Heart right ventricle (tissue), 16 donors: ENCODE data around the gene PNPLA2. TPM values are rescaled to one million over a fixed set of nuclear protein-coding genes. Genes with fewer than 3 reads are reported as not detected.
A peak's percentile ranks its signal among the peaks of the same experiment; 100 is the strongest.

Experiments
- ATAC-seq, 8 donors: fragments of 200-7000 bp; cut with Tn5 transposase; one replicate each; pipeline ENCODE4 v1.9.1; 2020; ENCODE audit warnings: mild to moderate bottlenecking in 8 of 8, moderate library complexity in 8 of 8, moderate number of reproducible peaks in 1 of 8
- DNase-seq, 2 donors: peaks; one replicate each; pipeline ENCODE4 v3.0.0-alpha.2; 2020
- H3K27ac ChIP-seq, 10 donors: fragments of 200-600 bp; sonication (generic) in 2 of 10; one replicate each; pipeline versions ENCODE4 v1.5.0 to v1.8.0; 2020 to 2022; ENCODE audit warnings: mild to moderate bottlenecking in 3 of 10
- H3K27me3 ChIP-seq, 7 donors: fragments of 200-600 bp; one replicate each; pipeline ENCODE4 v1.8.0; 2021 to 2022; ENCODE audit warnings: mild to moderate bottlenecking in 2 of 7
- H3K36me3 ChIP-seq, 9 donors: fragments of 200-600 bp; sonication (generic) in 1 of 9; one replicate each; pipeline versions ENCODE4 v1.5.0 to v1.8.0; 2020 to 2022; ENCODE audit warnings: mild to moderate bottlenecking in 2 of 9
- H3K4me1 ChIP-seq, 9 donors: fragments of 200-600 bp; sonication (generic) in 1 of 9; one replicate each; pipeline versions ENCODE4 v1.5.0 to v1.8.0; 2020 to 2022; ENCODE audit warnings: mild to moderate bottlenecking in 4 of 9
- H3K4me3 ChIP-seq, 10 donors: fragments of 200-600 bp; sonication (generic) in 2 of 10; one replicate each; pipeline versions ENCODE4 v1.5.0 to v1.8.0; 2020 to 2022; ENCODE audit warnings: mild to moderate bottlenecking in 7 of 10, moderate library complexity in 2 of 10
- H3K9me3 ChIP-seq, 11 donors: fragments of 200-600 bp in 10 of 11; sonication (generic) in 2 of 11; one replicate each; pipeline versions ENCODE4 v1.5.0 to v1.8.0; 2013 to 2022; ENCODE audit warnings: mild to moderate bottlenecking in 2 of 11, control low read depth in 1 of 11, moderate library complexity in 1 of 11
- WGBS, 2 donors: extraction: QIAGEN DNeasy Blood & Tissue Kit; methylation state at CpG; one replicate each; pipeline ENCODE4 v1.1.7; 2013; ENCODE audit warnings: inconsistent platforms in 1 of 2; 5-methylcytosine and 5-hydroxymethylcytosine counted together
- intact Hi-C, 10 donors: fragments of 100-400 bp; cut with DNase I; formaldehyde crosslinking; loops; one replicate each; pipeline versions ENCODE4 v1.11.1 to v1.14.2; 2022
- polyA plus RNA-seq, 2 donors: library from polyadenylated mRNA; stranded (reverse); fragments of 200-250 nt; gene quantifications; one replicate each; pipeline ENCODE4 v1.2.3, GENCODE V29; 2013
- total RNA-seq, 10 donors: library from RNA; stranded (reverse); fragmentation: NEBNext Ultra II Directional in 3 of 10; extraction: Animal tissue kit (Norgen Biotek cat#: 25700) in 3 of 10; gene quantifications; one replicate each; pipeline versions ENCODE4 v1.2.1 to v1.2.4, GENCODE V29; 2021 to 2023
- TF ChIP-seq, protein P1 (sequence below), 9 donors: fragments of 200-600 bp; sonication (generic) in 2 of 9; IDR thresholded peaks; one replicate each; pipeline versions ENCODE4 v1.5.0 to v1.8.0; 2021 to 2022; ENCODE audit warnings: antibody characterized with exemption in 9 of 9, mild to moderate bottlenecking in 5 of 9, moderate library complexity in 1 of 9
- donor health status: Arrhythmogenic right ventricular cardiomyopathy.
- donor health status: ischemic (EF 13 %, LVEDD 7.1; RV severe dilation, severe dysfunction).
- donor health status: healthy with polysubstance abuse.
- donor health status: DM: no; HTN: yes; CAD: no.
- donor health status: DM: no; HTN: no; CAD: no.
- donor health status: ischemic (EF 25% LVEDD 6.9; RV normal size, moderate dysfunction).
- donor health status: ischemic (EF 25% LVEDD 5.7; RV mildly dilated, moderate dysfunction).
- donor health status: healthy.
- donor health status: DM: yes; HTN: yes; CAD: no.
- donor health status: Ischemic cardiomyopathy.
- donor health status: ischemic (EF 35%, LVEDD 5.7; RV mildly dilated, moderate dysfunction).
- donor health status: nonischemic (EF 11% LVEDD 7.7; RV severe dilation, severe dysfunction).
- donor health status: DM: yes; HTN: yes; CAD: no.
- donor health status: PGD.
- donor health status: ischemic (EF 29% LVEDD 5.4; RV normal size, mild dysfunction).
- donor health status: nonischemic (EF 23%, LVEDD 6.1; RV moderate dilation, normal function).

Gene PNPLA2
- total and polyA plus RNA-seq, 12 donors, result 114 to 359 (median 247) TPM

DNA sequence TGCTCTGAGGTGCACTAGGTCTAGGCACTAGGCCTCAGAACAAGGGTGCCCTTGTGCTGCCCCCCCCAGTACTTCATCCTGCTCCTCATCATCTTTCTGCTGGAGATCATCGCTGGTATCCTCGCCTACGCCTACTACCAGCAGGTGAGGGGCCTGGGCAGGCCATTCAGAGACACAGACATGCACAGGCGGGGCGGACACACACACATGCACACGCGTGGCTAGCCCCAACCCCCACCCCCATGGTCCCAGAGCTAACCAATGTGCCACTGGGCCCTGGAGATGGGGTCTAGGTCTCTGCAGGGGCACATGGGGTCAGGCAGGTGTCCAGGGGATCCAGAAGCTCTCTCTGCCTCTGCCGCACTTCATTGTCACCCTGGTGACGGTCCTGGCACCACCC is 18.0 kb downstream of the PNPLA2 start:
- Histone ChIP-seq H3K27me3 (peaks cover 0 to 8% (median 0%) of the 10 kb centered on the region in 7 donors), H3K4me1 (peaks cover 28 to 93% (median 77%) of the 10 kb centered on the region in 9 donors), H3K4me3 (no peak overlapping the region), H3K9me3 (no peaks in the 10 kb centered on the region), H3K27ac (peak overlapping the region in 6 of 10 donors; percentile 23 to 99 (median 70)), H3K36me3 (peaks cover 0 to 56% (median 44%) of the 10 kb centered on the region in 9 donors)
- 82 to 84% methylated on average over 9 of the region's 9 CpGs for WGBS, 2 donors
- intact Hi-C loops, result no loop called here
- no peak for ATAC-seq
- no peak for DNase-seq
- TF ChIP-seq, protein P1, sequence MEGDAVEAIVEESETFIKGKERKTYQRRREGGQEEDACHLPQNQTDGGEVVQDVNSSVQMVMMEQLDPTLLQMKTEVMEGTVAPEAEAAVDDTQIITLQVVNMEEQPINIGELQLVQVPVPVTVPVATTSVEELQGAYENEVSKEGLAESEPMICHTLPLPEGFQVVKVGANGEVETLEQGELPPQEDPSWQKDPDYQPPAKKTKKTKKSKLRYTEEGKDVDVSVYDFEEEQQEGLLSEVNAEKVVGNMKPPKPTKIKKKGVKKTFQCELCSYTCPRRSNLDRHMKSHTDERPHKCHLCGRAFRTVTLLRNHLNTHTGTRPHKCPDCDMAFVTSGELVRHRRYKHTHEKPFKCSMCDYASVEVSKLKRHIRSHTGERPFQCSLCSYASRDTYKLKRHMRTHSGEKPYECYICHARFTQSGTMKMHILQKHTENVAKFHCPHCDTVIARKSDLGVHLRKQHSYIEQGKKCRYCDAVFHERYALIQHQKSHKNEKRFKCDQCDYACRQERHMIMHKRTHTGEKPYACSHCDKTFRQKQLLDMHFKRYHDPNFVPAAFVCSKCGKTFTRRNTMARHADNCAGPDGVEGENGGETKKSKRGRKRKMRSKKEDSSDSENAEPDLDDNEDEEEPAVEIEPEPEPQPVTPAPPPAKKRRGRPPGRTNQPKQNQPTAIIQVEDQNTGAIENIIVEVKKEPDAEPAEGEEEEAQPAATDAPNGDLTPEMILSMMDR (IDR thresholded peaks at IDR 0.05), result no peak

GRCh38 chr11:837189-837989 is 18.7 kb downstream of the PNPLA2 start:
- Histone ChIP-seq H3K4me3 (no peak overlapping the region), H3K36me3 (peaks cover 0 to 56% (median 44%) of the 10 kb centered on the region in 9 donors), H3K9me3 (no peaks in the 10 kb centered on the region), H3K4me1 (peaks cover 23 to 89% (median 76%) of the 10 kb centered on the region in 9 donors), H3K27me3 (peaks cover 0 to 1% (median 0%) of the 10 kb centered on the region in 7 donors), H3K27ac (peak overlapping the region in 6 of 10 donors; percentile 23 to 99 (median 70))
- DNase-seq (no peak), ATAC-seq (no peak)
- TF ChIP-seq, protein P1 (IDR thresholded peaks at IDR 0.05), result no peak
- intact Hi-C loops, result no loop called here
- 85 to 87% methylated on average over 22 of the region's 22 CpGs for WGBS, 2 donors

GRCh38 chr11:837990-838307 is 19.2 kb downstream of the PNPLA2 start:
- intact Hi-C loops, result no loop called here
- DNase-seq (no peak), ATAC-seq (no peak)
- no peaks in the 10 kb centered on the region for H3K9me3 ChIP-seq
- TF ChIP-seq, protein P1 (IDR thresholded peaks at IDR 0.05), result no peak
- peaks cover 23 to 86% (median 74%) of the 10 kb centered on the region in 9 donors for H3K4me1 ChIP-seq
- H3K36me3 ChIP-seq, result peaks cover 0 to 56% (median 44%) of the 10 kb centered on the region in 9 donors
- peak overlapping the region in 5 of 10 donors; percentile 9 to 96 (median 44) for H3K27ac ChIP-seq
- H3K27me3 ChIP-seq, result no peaks in the 10 kb centered on the region
- 70 to 74% methylated on average over 8 of the region's 8 CpGs for WGBS, 2 donors
- H3K4me3 ChIP-seq, result no peak overlapping the region

DNA sequence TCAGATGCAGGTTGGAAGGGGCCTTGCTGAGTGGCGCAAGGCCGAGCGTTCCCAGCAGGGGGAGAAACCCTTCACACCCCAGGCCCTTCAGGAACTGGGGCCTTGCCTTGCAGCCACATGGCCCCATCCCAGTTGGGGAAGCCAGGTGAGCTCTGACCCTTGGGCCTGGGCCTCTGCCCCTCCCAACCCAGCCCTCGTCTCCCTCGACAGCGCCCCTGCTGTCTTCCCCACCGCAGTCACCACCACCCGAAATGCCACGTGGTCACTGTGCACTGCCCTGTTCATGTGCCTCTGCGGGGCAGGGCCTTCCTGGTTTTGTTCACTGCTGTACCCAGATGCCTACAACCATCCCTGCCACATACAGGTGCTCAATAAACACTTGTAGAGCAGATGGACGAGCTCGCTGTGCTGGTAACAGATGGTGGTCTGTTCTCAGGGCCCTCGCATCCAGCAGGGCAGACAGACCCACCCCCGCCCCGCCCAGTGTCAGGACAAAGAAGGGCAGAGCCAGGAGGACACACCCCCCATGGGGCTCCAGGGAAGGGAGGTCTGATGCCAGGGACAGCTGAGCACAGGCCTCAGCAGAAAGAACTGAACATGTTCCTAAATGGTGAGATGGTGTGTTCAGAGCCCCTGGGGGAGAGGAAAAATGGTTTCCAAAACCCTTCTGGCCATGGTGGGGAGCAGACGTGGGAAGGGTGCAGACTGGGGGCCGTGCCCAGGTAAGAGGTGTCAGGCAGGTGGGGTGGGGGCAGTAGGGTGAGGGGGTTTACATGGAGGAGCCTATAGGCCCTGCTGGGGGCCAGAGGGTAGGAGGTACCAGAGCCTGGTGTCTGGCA is 19.9 kb downstream of the PNPLA2 start:
- intact Hi-C loops, result no loop called here
- TF ChIP-seq, protein P1 (IDR thresholded peaks at IDR 0.05), result peak in 5 of 9 donors; percentile 17 to 24 (median 22)
- H3K27ac ChIP-seq, result peak overlapping the region in 3 of 10 donors; percentile 0 to 44 (median 37)
- 46% methylated on average over 17 of the region's 17 CpGs for WGBS, 2 donors
- peaks cover 22 to 88% (median 75%) of the 10 kb centered on the region in 9 donors for H3K4me1 ChIP-seq
- no peaks in the 10 kb centered on the region for H3K9me3 ChIP-seq
- no peak overlapping the region for H3K4me3 ChIP-seq
- DNase-seq, result no peak
- H3K36me3 ChIP-seq, result peaks cover 0 to 56% (median 44%) of the 10 kb centered on the region in 9 donors
- ATAC-seq, result no peak
- no peaks in the 10 kb centered on the region for H3K27me3 ChIP-seq
